GM21723 (cell line): ENCODE results near the gene P2RY8.
"Not testable (repeated sequence)": the region's sequence is repeated elsewhere in the genome, so short reads cannot be mapped to it uniquely, and the experiment has no call there.

Source experiments
- ATAC-seq: cut with Tn5 transposase; IDR thresholded peaks from one replicate; pipeline ENCODE4 v1.9.1; 2021; ENCODE audit warnings: mild to moderate bottlenecking, moderate library complexity; ENCODE audit not compliant: unreplicated experiment

The P2RY8 gene

DNA sequence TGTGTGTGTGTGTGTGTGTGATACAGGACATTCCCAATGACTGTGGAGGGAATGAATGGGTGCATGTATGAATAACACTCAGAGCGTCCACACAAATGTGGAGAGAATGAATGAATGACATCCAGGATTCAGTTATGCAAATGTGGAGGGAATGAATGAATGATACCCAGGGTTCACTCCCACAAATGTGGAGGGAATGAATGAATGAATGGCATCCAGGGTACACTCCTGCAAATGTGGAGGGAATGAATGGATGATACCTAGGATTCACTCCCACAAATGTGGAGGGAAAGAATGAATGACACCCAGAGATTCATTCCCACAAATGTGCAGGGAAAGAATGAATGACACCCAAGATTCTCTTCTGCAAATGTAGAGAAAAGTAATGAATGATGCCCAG, 48.2 kb downstream of the P2RY8 start:
- no peak for ATAC-seq

DNA sequence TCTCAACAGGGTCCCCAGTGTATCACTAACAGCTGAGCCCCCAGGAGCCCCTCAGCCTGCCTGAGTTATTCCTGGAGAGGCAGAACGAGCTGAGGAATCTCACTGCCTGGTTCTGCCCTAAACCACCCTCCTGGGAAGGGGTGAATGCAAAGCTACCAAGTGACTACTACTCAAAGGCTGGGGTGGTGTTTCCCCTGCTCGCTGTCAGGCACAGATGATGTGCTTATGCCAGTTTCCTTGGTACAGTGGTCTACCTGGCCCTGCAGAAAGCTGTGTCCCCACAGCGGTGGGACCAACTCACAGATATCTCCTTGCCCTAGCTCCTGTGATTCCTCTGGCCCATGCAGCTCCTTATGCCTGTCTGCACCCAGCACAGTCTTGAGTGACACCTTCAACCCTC, 48.8 kb downstream of the P2RY8 start:
- ATAC-seq: no peak

DNA sequence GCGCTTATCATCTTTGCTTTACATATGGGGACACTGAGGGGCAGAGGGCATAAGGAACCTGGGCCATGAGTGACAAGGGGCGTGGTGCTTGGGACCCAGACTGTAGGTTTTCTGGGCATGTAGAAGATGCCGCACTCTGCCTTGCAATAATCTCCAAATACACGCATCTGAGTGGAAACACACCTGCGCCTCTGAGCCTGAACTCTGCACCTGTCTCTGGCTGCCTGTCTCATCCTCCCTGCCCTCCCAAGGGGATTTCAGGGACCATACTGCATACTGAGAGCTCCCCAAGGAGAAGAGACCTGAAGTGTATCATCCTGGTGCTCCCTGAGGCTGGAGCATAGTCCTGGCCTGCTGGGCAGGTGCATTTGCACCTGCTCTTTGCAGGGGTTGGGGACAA, 49.6 kb downstream of the P2RY8 start:
- ATAC-seq: no peak

DNA sequence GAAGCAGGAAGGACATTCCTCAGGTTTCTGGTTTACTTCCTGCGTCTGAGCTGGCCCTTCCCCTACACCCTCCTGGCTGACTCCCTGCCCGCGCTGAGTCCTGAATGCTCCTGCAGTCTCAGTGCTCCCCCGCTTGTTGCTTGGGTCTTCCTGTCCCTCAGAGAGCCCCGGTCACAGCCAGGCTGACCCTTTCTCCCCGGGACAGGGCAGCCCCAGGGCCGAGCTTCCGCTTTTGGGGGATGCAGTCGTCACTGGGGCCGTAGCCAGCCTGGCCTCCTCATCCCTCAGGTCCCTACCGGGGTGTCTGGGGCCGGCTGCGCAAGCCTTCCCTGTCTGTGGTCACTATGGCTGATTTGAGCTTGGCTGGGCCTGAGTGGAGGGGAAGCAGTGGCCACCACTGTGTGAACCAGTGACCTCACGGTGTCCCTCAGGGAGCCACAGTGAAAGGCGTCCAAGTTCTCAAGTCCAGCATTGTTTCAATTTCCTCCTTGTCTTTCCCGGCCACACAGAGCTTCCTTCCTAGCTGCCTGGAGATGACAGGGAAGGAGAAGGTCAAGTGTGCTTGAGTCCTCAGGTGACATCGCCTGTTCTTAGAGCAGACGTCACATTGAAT, 50.1 kb downstream of the P2RY8 start:
- ATAC-seq: no peak

DNA sequence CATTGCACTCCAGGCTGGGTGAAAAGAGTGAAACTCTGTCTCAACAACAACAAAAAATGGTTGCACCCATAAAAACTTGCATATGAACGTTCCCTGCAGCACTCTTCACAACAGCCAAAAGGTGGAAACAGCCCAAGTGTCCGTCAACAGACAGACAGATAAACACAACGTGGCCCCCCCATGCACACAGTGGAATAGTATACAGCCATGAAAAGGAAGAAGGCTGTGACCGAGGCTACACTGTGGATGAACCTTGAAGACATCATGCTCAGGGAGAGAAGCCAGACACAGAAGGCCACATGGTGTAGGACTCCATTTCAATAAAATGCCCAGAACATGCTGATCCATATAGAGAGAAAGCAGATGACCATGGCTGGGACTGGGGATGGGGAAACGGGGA, 50.8 kb downstream of the P2RY8 start:
- ATAC-seq: no peak

DNA sequence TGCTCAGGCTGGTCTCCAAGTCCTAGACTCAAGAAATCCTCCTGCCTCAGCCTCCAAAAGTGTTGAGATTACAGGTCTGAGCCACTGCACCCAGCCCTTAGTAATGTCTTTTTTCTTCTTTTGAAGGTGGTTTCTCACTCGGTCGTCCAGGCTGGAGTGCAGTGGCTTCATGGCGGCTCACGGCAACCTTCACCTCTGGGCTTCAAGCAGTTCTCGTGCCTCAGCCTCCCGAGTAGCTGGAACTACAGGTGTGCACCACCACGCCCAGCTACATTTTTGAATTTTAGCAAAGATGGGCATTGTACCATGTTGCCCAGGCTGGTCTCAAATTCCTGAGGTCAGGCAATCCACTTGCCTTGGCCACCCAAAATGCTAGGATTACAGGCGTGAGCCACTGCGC, 52.0 kb downstream of the P2RY8 start:
- ATAC-seq: no peak

DNA sequence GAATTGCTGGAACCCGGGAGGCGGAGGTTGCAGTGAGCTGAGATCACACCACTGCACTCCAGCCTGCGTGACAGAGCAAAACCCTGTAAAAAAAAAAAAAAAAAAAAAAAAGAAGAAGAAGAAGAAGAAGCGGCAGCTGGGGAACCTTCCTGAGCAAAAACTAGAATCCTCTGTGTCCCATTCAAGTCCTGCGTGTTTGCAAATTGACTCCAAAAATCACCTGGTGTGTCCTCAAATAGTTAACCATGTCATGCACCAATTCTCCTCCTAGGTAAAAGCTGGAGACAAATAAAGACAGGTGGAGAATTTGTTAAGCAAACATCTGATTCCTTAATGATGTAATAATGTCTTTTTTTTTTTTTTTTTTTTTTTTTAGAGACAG, 52.4 kb downstream of the P2RY8 start:
- no peak for ATAC-seq

DNA sequence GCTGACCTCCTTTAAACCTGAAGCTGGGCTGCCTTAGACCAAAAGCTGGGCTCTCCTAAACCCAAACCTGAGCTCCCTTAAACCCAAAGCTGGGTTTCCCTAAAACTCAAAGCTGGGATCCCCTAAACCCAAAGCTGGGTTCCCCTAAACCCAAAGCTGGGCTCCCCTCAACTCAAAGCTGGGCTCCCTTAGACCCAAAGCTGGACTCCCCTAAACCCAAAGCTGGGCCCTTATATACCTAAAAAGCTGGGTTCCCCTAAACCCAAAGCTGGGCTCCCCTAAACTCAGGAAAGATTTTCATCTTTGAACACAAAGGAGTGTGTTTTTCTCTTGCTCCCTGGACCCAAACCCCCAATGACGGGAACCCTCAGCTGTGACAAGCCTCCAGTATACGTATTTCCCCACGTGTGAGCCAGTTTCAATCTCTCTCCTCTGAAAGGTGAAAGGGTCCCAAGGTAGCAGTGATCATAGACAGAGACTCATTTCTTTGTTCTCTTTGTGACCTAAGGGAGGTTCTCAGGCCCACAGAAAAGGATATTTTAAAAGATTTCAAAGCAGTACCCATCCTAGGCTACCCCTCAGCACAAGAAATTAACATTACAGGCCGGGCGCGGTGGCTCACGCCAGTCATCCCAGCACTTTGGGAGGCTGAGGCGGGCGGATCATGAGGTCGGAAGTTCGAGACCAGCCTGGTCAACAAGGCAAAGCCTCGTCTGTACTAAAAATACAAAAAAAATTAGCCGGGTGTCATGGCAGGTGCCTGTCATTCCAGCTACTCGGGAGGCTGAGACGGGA, 52.9 kb downstream of the P2RY8 start:
- ATAC-seq: peak; percentile 53

DNA sequence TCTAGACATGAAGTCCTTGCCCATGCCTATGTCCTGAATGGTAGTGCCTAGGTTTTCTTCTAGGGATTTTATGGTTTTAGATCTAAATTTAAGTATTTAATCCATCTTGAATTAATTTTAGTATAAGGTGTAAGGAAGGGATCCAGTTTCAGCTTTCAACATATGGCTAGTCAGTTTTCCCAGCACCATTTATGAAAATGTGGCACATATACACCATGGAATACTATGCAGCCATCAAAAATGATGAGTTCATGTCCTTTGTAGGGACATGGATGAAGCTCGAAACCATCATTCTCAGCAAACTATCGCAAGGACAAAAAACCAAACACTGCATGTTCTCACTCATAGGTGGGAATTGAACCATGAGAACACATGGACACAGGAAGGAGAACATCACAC, 54.5 kb downstream of the P2RY8 start:
- ATAC-seq: not testable (repeated sequence)

DNA sequence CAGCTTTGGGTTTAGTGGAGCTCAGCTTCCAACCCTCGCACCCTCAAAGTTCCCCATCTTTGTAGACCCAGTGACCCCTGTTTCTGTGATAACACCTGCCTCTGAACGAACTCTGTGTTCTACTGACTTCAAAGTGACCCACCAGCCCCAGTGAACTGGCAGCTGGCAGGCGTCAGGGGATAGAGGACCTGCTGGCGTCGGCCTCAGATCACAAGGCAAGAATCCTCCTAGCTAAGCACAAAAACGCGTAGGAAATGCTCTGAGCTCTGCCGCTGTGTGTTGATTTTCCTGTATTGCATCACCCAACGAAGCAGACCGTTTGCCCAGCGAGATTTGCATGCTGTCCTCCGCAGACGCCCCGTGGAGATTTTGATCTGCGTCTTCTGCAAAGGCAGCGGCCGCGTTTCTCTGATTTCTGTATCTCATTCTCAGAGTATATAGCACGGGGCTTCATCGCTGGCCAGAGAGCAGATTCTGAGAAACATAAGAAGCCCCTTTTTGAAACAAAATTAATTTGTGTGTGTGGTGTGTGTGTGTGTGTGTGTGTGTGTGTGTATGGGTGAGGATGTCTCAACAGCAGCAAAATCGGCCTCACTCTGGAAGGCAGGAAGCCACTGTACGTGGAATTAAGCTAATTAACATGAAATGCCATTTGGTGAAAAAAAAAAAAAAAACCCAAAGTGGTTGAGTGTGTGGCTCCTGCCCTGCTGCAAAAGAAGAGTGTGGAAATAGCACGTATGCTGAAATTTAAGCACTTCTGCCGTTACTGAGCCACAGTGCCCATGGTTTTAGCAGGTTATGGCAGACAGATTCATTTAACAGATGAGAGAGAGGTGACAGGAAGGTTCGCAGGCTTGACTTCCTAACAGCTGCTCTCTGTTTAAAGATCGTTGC, 55.1 kb downstream of the P2RY8 start:
- peak; percentile 48 for ATAC-seq

DNA sequence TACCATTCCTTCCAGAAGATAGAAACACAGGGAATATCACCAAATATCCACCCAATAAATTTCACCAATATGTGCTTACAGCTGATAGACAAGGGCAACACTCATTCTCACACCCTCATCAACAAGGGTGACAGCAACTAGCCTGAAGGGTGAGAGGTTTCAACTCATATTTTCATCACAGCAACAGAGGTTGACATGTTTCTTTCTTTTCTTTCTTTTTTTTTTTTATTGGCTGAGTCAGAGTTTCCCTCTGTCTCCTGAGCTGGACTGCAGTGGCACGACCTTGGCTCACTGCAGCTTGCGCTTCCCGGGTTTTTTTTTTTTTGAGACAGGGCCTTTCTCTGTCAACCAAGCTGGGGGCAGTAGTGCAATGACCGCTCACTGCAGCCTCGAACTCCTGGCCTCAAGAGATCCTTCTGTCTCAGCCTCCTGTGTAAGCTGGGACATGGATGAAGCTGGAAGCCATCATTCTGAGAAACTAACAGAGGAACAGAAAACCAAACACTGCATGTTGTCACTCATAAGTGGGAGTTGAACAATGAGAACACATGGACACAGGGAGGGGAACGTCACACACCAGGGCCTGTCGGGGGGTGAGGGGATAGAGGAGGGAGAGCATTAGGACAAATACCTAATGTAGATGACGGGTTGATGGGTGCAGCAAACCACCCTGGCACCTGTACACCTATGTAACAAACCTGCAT, 56.8 kb downstream of the P2RY8 start:
- ATAC-seq: no peak

DNA sequence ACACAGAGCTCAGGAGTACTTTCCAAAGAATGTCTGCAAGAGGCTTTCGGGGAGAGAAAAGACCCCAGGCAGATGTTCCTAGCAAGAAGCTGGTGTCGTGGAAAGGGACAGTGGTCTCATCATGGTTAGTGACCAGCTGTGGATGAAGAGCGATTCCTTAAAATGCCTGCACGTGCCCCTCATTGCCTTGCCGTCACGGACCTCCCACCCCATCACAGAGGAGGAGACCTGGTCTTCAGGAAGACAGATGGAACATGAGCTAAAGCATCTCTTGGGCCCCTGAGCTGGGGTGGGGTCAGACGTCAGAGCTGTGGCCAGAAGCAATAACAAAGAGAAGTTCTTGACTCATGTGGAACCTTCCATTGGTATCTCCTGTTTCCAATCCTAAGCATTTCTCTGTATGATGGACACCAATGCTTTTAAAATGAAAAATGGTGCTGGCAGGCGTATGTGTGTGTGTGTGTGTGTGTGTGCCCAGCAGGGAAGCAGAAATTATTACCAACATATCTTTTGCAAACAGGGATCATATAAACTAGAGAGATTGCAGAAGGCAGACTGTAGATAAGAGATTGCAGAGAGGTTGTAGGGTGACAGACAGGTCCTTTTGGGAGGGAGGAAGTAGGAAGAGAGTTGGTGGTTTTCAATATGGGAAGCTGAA, 59.1 kb downstream of the P2RY8 start:
- ATAC-seq: no peak

DNA sequence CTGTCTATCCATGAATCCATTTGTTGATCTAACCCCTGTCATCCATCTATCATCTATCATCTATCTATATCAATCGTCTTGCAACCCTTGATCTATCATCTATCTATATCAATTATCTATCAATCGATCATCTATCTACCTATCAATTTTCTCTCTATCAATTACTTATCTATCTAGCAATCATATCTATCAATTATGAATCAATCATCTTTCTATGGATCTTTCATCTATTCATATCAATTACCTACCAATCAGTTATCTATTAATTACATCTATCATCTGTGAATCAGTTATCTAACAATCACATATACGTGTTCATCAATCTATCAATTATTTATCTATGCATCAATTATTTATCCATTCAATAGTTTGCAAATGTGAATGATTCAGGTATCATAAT, 59.8 kb downstream of the P2RY8 start:
- ATAC-seq: no peak

DNA sequence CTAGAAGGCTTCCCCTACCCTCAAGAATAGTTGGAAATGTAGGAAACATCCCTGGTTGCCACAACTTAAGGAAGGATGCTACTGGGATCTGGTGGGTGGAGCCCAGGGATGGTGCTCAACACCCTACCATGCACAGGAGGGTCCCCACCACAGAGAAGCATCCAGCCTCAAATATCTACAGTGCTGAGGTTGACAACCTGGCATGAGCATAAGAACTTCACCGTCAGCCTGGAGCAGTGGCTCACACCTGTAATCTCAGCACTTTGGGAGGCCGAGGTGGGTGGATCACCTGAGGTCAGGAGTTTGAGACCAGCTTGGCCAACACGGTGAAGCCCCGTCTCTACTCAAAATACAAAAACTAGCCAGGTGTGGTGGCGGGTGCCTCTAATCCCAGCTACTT, 60.3 kb downstream of the P2RY8 start:
- ATAC-seq: no peak

DNA sequence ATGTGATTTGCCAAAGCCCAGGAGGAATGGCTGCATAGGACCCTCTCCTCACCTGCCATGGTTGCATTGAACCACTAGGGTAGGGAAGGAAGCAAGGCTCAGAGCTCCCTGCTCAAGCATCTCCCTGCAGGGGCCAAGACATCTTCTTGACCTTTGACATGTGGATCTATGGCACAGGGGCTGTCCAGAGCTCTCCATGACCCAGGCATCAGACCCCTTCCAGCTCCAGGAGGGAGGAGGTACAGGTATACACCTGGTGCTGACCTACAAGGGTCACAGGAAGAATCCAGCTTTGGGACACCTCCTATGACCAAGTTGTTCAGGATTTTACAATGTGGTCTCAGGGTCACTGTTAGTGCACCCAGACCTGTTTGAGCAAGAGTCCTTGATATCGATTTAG, 61.1 kb downstream of the P2RY8 start:
- no peak for ATAC-seq

DNA sequence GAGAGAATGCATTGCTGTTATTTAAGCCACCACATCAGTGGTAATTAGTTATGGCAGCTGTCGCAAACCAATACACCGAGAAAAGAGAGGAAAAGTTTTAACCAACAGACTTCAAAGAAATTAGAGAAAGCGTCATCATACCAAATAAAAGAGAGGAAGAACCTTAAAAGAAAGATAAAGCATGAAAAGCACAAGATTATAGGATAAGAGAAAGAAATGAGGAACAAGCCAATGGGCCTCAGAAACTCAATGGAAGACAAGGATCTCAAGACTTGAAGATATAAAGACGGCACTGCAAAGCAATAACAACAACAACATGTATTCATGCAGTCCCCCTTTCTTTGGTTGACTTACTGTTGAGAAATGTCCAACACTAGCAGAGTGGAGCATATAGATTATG, 61.5 kb downstream of the P2RY8 start:
- ATAC-seq: no peak

DNA sequence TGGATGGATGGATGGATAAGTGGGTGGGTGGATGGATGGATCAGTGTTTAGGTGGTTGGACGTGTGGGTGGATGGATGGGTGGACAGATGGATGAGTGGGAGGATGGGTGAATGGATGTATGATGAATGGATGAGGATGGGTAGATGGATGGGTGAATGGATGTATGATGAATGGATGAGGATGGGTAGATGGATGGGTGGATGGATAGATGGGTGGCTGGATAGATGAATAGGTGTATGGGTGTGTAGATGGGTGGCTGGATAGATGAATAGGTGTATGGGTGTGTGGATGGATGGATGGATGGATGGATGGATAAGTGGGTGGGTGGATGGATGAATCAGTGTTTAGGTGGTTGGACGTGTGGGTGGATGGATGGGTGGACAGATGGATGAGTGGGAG, 62.4 kb downstream of the P2RY8 start:
- not testable (repeated sequence) for ATAC-seq

DNA sequence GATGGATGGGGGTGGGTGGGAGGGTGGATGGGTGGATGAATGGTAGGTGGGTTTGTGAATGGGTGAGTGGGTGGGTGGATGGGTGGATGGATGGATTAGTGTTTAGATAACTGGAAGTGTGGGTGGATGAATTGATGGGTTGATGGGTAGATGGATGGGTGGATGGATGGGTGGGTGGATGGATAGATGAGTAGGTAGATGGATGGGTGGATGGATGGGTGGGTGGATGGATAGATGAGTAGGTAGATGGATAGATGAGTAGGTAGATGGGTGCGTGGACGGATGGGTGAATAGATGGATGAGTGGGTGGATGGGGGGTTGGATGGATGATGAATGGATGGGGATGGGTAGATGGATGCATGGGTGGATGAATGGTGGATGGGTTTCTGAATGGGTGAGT, 64.0 kb downstream of the P2RY8 start:
- ATAC-seq: no peak

DNA sequence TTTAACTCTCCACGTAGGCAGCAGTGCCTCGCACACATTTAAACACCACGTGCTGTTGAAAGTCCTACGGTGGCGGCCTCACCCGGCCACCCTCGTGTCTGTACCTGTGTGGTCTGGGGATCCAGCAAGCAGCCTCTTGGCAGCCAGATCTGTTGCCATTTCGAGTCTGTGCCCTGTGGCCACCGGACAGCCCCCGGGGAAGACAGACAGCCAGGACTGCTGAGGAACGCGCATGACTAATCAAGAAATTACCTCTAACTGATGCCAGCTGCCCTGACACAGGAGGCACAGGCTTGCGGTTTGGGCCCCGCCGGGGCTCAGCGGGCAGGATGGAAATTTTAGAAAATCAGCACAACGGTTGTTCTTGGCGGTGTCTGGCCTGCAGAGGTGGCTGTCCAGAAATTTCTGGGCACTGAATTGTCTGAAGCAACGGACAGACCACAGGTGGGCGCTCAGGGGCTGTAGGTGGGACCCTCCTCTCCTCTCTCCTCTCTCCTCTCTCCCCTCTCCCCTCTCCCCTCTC, 68.7 kb downstream of the P2RY8 start:
- no peak for ATAC-seq

DNA sequence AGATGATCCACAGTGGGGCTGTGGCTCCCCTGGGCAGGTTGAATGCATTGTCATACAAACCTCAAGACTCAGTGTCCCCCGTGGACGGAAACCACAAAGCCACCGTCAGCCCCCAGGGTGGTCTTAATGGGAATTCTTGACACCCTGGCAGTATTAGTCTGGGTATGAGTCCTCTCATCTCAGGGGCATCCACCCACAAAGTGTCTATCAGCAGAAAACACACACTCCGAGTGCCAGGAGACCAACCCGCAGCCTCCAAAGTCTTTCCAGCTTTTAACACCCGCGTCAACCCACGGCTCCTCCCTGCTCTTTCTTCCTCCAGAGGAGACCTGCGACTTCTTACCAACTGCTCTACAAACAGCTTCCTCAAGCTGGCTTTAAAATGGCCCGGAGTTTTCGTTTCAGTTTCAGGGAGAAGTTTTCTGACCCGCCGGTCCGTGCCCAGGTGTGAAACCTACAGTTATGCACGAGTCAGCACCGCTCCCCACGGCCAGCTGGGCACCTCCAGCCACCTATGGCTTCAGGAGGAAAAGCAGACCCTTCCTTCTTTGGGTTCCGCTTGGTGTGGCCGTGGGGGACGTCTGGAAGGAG, 69.9 kb downstream of the P2RY8 start:
- peak; percentile 48 for ATAC-seq
